Esophagus squamous epithelium (tissue), 4 donors: ENCODE measurements around the gene MAP3K12.

Source experiments
- POLR2A ChIP-seq, 4 donors: fragments of 450-650 bp; IDR thresholded peaks; one replicate each; pipeline ENCODE4 v1.6.1; 2017; ENCODE audit warnings: antibody characterized with exemption in 4 of 4, mild to moderate bottlenecking in 4 of 4, moderate library complexity in 3 of 4
- TF ChIP-seq, protein P1 (sequence below), 6 experiments: fragments of 450-650 bp in 4 of 6; fragments of 200-600 bp in 2 of 6; sonication (generic) in 2 of 6; IDR thresholded peaks; one replicate each; pipeline ENCODE4 v1.5.1; 2016 to 2019; ENCODE audit warnings: antibody characterized with exemption in 6 of 6, mild to moderate bottlenecking in 4 of 6, moderate library complexity in 4 of 6

DNA sequence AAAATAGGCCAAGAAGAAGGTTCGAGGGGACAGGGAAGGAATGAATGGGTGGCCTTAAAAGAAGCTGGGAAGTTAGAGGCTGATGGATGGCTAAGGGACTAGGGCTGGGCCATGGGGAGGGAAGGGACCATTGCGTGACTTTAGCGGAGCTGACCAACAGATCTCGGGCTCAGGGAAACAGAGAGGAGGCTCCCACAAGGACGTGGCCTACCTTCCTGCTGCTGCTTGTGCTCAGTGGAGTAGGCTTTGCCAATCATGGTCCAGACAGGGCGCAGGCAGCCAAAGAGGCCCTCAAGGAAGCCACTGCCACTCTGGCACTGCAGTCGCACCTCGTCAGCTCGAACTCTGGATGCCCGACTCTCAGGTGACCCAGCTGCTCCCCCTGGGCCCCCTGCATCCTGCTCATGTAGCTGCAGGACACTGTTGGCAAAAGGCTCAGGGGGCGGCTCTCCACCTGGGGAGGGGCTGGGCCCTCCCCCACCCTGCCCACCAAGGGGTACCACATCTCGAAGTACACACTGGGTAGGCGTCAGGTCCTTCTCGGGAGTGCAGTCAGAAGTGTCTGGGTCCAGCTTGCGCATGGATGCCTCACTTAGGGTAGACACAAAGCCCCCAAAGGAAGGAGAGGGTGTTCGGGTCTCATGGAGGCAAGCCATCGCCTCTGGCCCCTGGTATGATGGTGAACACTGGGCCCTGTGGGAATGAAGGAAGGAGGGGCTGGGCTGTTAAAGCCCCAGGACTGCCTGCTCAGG lies 12.3 kb downstream of the MAP3K12 start:
- TF ChIP-seq POLR2A (IDR thresholded peaks at IDR 0.05): no peak
- TF ChIP-seq, protein P1, sequence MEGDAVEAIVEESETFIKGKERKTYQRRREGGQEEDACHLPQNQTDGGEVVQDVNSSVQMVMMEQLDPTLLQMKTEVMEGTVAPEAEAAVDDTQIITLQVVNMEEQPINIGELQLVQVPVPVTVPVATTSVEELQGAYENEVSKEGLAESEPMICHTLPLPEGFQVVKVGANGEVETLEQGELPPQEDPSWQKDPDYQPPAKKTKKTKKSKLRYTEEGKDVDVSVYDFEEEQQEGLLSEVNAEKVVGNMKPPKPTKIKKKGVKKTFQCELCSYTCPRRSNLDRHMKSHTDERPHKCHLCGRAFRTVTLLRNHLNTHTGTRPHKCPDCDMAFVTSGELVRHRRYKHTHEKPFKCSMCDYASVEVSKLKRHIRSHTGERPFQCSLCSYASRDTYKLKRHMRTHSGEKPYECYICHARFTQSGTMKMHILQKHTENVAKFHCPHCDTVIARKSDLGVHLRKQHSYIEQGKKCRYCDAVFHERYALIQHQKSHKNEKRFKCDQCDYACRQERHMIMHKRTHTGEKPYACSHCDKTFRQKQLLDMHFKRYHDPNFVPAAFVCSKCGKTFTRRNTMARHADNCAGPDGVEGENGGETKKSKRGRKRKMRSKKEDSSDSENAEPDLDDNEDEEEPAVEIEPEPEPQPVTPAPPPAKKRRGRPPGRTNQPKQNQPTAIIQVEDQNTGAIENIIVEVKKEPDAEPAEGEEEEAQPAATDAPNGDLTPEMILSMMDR (IDR thresholded peaks at IDR 0.05): no peak
